Psoas muscle (tissue), 8 donors: ENCODE data around the gene PRCC. TPM values are rescaled to one million over a fixed set of nuclear protein-coding genes. Genes with fewer than 3 reads are reported as not detected.

Source experiments
- ATAC-seq, 4 donors: fragments of 200-7000 bp; cut with Tn5 transposase; one replicate each; pipeline ENCODE4 v1.9.1; 2020; ENCODE audit warnings: moderate library complexity in 3 of 4, mild to moderate bottlenecking in 2 of 4
- DNase-seq, 2 donors: peaks; one replicate each; pipeline ENCODE4 v3.0.0-alpha.2; 2020
- H3K27ac ChIP-seq: fragments of 200-600 bp; one replicate; pipeline ENCODE4 v1.8.0; 2022
- H3K27me3 ChIP-seq, 3 donors: fragments of 200-600 bp in 1 of 3; one replicate each; pipeline versions ENCODE4 v1.6.1 to v1.8.0; 2013 to 2022; ENCODE audit warnings: low read length in 2 of 3, mild to moderate bottlenecking in 2 of 3, moderate library complexity in 1 of 3; ENCODE audit not compliant: insufficient read depth in 3 of 3
- H3K36me3 ChIP-seq, 2 donors: fragments of 200-600 bp in 1 of 2; one replicate each; pipeline versions ENCODE4 v1.6.1 to v1.8.0; 2013 to 2022; ENCODE audit warnings: low read depth in 1 of 2, mild to moderate bottlenecking in 1 of 2, moderate library complexity in 1 of 2; ENCODE audit not compliant: insufficient read depth in 1 of 2
- H3K4me1 ChIP-seq: fragments of 200-600 bp; one replicate; pipeline ENCODE4 v1.8.0; 2022
- H3K4me3 ChIP-seq: fragments of 200-600 bp; one replicate; pipeline ENCODE4 v1.8.0; 2022; ENCODE audit warnings: mild to moderate bottlenecking
- H3K9me3 ChIP-seq: fragments of 200-600 bp; one replicate; pipeline ENCODE4 v1.8.0; 2022
- CTCF ChIP-seq: fragments of 200-600 bp; IDR thresholded peaks from one replicate; pipeline ENCODE4 v1.8.0; 2022; ENCODE audit warnings: antibody characterized with exemption
- WGBS, 3 donors: extraction: QIAGEN DNeasy Blood & Tissue Kit; methylation state at CpG; one replicate each; pipeline versions ENCODE4 v1.1.6 to v1.1.7; 2013; 5-methylcytosine and 5-hydroxymethylcytosine counted together
- intact Hi-C, 2 donors: fragments of 100-400 bp; cut with DNase I; formaldehyde crosslinking; loops; one replicate each; pipeline versions ENCODE4 v1.11.0 to v1.14.2; 2022
- polyA plus RNA-seq, 3 donors: library from polyadenylated mRNA; stranded (reverse); fragments of 200-250 nt; gene quantifications; one replicate each; pipeline ENCODE4 v1.2.3, GENCODE V29; 2013
- total RNA-seq, 4 donors: library from RNA; stranded (reverse); fragmentation: NEBNext Ultra II Directional in 2 of 4; extraction: Animal tissue kit (Norgen Biotek cat#: 25700) in 2 of 4; gene quantifications; one replicate each; pipeline versions ENCODE4 v1.2.1 to v1.2.4, GENCODE V29; 2021 to 2023
- donor health status: healthy with polysubstance abuse.
- donor health status: DM: no; HTN: no; CAD: no; lungs with moderate emphysema.
- donor health status: Bipolar disorder and iron deficiency.
- donor health status: healthy.
- donor health status: DM: yes; HTN: yes; CAD: no.
- donor health status: DM: no; HTN: no; CAD: no.
- donor health status: DM: no; HTN: no; CAD: no.
- donor health status: DM: yes; HTN: yes; CAD: no.

Gene PRCC
- total and polyA plus RNA-seq, 7 donors: 43.7 to 107 (median 68.8) TPM

- H3K4me1 ChIP-seq: peaks cover 47% of the 10 kb centered on the region
- peaks cover 4 to 5% of the 10 kb centered on the region in 2 donors for H3K36me3 ChIP-seq
- DNase-seq (no peak), ATAC-seq (peak in 1 of 4 donors; percentile 20)
- no peak overlapping the region for H3K27ac ChIP-seq
- H3K4me3 ChIP-seq: no peak overlapping the region
- intact Hi-C loops: no loop called here
- H3K27me3 ChIP-seq: no peaks in the 10 kb centered on the region
- TF ChIP-seq CTCF: no peak
- WGBS, 3 donors: 45 to 59% (median 50%) methylated on average over 4 of the region's 4 CpGs
- no peaks in the 10 kb centered on the region for H3K9me3 ChIP-seq
Observed at GRCh38 chr1:156776942-156777341, 9.6 kb downstream of the PRCC start.

- intact Hi-C loops: no loop called here
- no peak for TF ChIP-seq CTCF
- 55 to 74% (median 69%) methylated on average over 1 of the region's 1 CpG for WGBS, 3 donors
Observed at GRCh38 chr1:156777573-156777972, 10.2 kb downstream of the PRCC start.

GRCh38 chr1:156781585-156782186, 14.4 kb downstream of the PRCC start:
- peaks cover 5 to 44% of the 10 kb centered on the region in 2 donors for H3K36me3 ChIP-seq
- no peak for DNase-seq
- H3K4me1 ChIP-seq: peaks cover 26% of the 10 kb centered on the region
- no peaks in the 10 kb centered on the region for H3K9me3 ChIP-seq
- ATAC-seq: peak; percentile 56 to 72 (median 70)
- no peaks in the 10 kb centered on the region for H3K27me3 ChIP-seq
- H3K4me3 ChIP-seq: no peak overlapping the region
- intact Hi-C loops: no loop called here
- no peak for TF ChIP-seq CTCF
- no peak overlapping the region for H3K27ac ChIP-seq

More at GRCh38 chr1:156777573-156777972, 10.2 kb downstream of the PRCC start:
- Histone ChIP-seq H3K27ac (no peak overlapping the region), H3K27me3 (no peaks in the 10 kb centered on the region), H3K9me3 (no peaks in the 10 kb centered on the region), H3K4me1 (peaks cover 43% of the 10 kb centered on the region), H3K36me3 (peaks cover 5 to 6% of the 10 kb centered on the region in 2 donors), H3K4me3 (no peak overlapping the region)
- ATAC-seq: no peak
- DNase-seq: no peak

- no peak overlapping the region for H3K4me3 ChIP-seq
- H3K4me1 ChIP-seq: peaks cover 15% of the 10 kb centered on the region
- no peaks in the 10 kb centered on the region for H3K27me3 ChIP-seq
- WGBS, 3 donors: 72 to 84% (median 83%) methylated on average over 6 of the region's 6 CpGs
- H3K9me3 ChIP-seq: no peaks in the 10 kb centered on the region
- H3K27ac ChIP-seq: no peak overlapping the region
- peaks cover 5 to 81% of the 10 kb centered on the region in 2 donors for H3K36me3 ChIP-seq
- ATAC-seq (no peak), DNase-seq (no peak)
- TF ChIP-seq CTCF: no peak
- intact Hi-C loops: no loop called here
Observed at GRCh38 chr1:156785458-156785857, 18.1 kb downstream of the PRCC start.

GRCh38 chr1:156786640-156787039, 19.3 kb downstream of the PRCC start:
- peaks cover 5% of the 10 kb centered on the region for H3K4me1 ChIP-seq
- no peak overlapping the region for H3K27ac ChIP-seq
- ATAC-seq (peak in 1 of 4 donors; percentile 13), DNase-seq (no peak)
- no peaks in the 10 kb centered on the region for H3K27me3 ChIP-seq
- H3K9me3 ChIP-seq: no peaks in the 10 kb centered on the region
- TF ChIP-seq CTCF: no peak
- peaks cover 5 to 93% of the 10 kb centered on the region in 2 donors for H3K36me3 ChIP-seq
- no peak overlapping the region for H3K4me3 ChIP-seq
- 88 to 91% (median 91%) methylated on average over 10 of the region's 10 CpGs for WGBS, 3 donors
- intact Hi-C loops: no loop called here
